AG09319 (cell line): ENCODE measurements around the gene KRT77.

Experiments
- DNase-seq: peaks from one replicate; pipeline ENCODE4 v3.0.0-alpha.2; 2010; ENCODE audit warnings: low read depth; ENCODE audit errors: extremely low read depth
- CTCF ChIP-seq: IDR thresholded peaks from 2 replicates; pipeline ENCODE4 v1.5.1; 2011; ENCODE audit warnings: low read depth, mild to moderate bottlenecking, inconsistent platforms, low read length, moderate library complexity

KRT77 gene

DNA sequence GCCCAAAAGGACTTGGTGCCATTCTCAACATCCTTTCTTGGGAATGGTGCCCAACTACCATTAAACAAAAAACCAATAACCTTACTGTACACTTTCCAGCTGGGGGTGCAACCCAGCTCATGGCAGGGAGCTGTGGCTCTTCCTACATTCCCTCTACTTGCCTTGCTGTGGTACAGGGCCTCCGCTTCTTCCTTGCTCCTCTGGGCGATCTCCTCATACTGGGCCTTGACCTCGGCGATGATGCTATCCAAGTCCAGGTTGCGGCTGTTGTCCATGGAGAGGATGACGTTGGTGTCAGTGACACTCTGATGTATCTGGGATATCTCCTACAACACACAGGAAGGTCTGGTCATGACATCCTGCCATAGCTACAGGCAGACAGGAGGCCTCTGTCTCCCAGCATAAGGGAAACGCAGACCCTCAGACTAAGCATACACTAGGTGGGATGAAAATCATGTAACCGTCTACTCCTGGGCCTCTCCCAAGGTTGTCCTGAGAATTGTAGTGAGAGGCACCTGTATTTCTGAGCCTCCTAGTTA lies 55.2 kb downstream of the KRT77 start:
- DNase-seq = no peak
- no peak for TF ChIP-seq CTCF

- DNase-seq = no peak
- TF ChIP-seq CTCF = no peak
Measured at GRCh38 chr12:52647601-52648000, 55.7 kb downstream of the KRT77 start.

DNA sequence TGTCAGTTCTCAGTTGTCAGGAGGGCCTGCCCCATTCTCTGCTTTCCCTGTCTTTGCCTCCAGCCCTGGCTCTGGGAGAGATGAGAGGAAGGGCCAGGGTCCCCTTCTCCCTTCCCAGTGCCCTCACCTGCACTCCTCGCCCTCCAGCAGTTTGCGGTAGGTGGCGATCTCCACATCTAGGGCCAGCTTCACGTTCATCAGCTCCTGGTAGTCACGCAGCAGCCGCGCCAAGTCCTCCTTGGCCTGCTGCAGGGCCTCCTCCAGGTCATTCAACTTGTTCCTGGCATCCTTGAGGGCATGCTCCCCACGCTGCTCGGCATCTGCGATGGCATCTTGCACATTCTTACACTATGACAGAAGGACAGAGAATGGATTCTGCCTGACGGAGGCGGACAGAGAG lies 56.7 kb downstream of the KRT77 start:
- no peak for TF ChIP-seq CTCF
- no peak for DNase-seq

DNA sequence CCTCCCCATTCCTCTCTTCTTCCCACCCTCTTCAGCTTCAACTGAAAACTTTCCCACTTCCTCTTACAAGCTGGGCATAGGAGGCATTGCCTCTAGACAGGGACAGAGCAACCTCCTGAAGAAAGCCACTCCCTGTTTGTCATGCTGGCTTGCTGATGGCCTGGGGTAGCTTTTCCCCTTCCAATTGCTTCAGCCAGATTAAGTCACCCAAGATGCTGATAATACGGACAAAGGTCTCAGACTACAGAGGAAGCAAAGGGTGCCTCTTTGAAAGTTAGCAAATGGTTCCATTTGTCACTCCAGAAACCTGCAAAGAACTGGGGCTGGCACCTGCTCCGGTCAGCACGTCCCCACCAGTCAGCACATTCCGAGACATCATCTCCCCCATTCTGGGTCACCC lies 57.3 kb downstream of the KRT77 start:
- no peak for DNase-seq
- no peak for TF ChIP-seq CTCF

GRCh38 chr12:52645120-52645761 lies 58.1 kb downstream of the KRT77 start:
- DNase-seq = no peak
- no peak for TF ChIP-seq CTCF

GRCh38 chr12:52644078-52644415 lies 59.3 kb downstream of the KRT77 start:
- TF ChIP-seq CTCF = no peak
- DNase-seq = no peak

GRCh38 chr12:52643233-52644077 lies 59.9 kb downstream of the KRT77 start:
- no peak for DNase-seq
- TF ChIP-seq CTCF = no peak
